Measurements from ENCODE around the gene RBM22.
A peak's percentile ranks its signal among the peaks of the same experiment; 100 is the strongest.

RBM22 gene

DNA sequence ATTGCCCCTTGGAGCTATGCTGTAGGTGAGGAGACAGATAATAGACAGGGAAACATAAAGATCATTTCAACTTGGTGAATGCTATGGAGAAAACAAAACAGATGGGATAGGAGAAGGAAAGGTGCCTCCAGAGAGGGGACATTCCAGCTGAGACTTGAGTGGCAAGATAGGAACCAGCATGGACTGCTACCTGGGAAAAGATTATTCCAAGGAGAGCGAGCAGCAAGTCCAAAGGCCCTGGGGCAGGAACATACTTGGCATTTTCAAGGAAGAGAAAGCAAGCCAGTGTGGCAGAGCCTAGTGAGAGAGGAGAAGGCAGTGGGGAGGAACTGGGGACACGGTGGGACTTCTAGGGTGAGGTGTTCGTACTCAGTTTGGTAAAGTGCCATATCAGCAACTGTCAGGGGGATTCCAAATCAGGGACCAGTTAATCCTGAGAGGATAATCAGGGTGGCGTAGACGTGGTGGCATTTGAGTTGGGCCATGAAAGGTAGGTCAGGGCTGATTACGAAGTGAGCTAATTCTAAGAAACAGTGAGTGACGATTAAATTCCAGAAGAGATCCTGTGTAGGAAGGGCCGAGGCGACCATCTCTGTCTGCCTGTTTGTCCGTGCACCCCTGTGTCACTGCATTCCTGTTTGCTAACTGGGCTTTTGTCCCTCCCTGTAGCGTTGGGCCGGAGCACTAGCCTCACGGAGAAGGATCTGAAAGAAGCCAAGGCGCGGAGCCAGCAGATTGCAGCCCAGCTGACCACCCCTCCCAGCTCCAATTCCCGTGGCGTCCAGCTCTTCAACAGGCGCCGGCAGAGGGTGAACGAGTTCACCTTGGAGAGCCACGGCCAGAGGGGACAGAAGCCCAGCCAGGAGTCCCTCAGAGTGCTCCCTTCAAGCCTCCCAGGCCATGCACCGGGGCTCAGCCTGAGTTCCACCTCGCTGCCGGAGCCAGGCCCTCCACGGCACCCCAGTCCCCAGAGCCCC is 53.3 kb downstream of the RBM22 start:
- H3K4me3 ChIP-seq (ENCODE audit: low read depth, low read length), result no peak overlapping the region
- ChIA-PET CTCF (interaction anchor here (1.1 to 18.8 kb wide), 4 partner anchors 10 to 85 kb away, joined by 3 to 366 read pairs (median 4); no protein-coding TSS in a partner anchor), POLR2A (no interaction called here)
- TF ChIP-seq, protein P1, sequence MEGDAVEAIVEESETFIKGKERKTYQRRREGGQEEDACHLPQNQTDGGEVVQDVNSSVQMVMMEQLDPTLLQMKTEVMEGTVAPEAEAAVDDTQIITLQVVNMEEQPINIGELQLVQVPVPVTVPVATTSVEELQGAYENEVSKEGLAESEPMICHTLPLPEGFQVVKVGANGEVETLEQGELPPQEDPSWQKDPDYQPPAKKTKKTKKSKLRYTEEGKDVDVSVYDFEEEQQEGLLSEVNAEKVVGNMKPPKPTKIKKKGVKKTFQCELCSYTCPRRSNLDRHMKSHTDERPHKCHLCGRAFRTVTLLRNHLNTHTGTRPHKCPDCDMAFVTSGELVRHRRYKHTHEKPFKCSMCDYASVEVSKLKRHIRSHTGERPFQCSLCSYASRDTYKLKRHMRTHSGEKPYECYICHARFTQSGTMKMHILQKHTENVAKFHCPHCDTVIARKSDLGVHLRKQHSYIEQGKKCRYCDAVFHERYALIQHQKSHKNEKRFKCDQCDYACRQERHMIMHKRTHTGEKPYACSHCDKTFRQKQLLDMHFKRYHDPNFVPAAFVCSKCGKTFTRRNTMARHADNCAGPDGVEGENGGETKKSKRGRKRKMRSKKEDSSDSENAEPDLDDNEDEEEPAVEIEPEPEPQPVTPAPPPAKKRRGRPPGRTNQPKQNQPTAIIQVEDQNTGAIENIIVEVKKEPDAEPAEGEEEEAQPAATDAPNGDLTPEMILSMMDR (IDR thresholded peaks at IDR 0.05; ENCODE audit: insufficient read depth, low read length, missing control alignments), result no peak
- DNase-seq (ENCODE audit: low read depth, low spot score), result no peak

DNA sequence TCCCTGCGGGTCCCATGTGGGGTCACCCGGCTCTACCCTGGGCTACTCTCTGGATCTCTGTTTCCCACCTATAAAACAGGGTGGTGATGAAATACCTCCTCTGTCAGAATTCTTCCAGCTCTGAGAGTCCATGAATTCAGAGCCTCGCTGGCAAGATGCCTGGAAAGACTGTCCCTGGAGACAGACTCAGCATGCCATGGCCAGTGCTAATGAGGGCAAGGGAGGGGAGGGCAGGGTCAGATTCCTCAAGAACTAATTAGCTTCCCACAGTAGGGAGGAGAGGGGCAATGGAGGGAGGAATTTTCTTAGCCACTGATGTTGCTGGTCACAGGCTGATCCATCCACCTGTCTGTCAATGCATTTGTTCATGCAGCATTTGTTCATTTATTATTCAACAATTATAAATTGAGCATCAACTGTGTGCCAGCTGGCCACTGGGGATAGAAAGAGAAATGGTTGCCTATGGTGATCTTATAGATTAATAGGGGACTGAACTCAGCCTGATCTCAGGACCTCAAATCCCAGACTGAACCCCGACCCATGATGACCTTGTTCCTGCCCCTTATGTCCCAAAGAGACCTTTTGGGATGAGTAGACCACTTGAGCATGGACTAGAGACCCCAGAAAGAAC is 55.7 kb downstream of the RBM22 start:
- peak; percentile 79 for DNase-seq (ENCODE audit: low read depth, low spot score)
- H3K4me3 ChIP-seq (ENCODE audit: low read depth, low read length), result no peak overlapping the region
- POLR2A ChIA-PET, result interaction anchor here (0.7 to 1.8 kb wide), 2 partner anchors 8 to 14 kb away, joined by 3 to 5 read pairs; no protein-coding TSS in a partner anchor
- TF ChIP-seq, protein P1 (IDR thresholded peaks at IDR 0.05; ENCODE audit: insufficient read depth, low read length, missing control alignments), result no peak
- CTCF ChIA-PET, result interaction anchor here (1.0 to 8.4 kb wide), 6 partner anchors 8 to 186 kb away, joined by 3 to 111 read pairs (median 8); partner anchors contain the start of gene MYOZ3

GRCh38 chr5:150644514-150644913 is 56.3 kb downstream of the RBM22 start:
- DNase-seq (ENCODE audit: low read depth, low spot score), result no peak
- POLR2A ChIA-PET, result interaction anchor here (0.7 to 1.8 kb wide), 2 partner anchors 9 to 15 kb away, joined by 3 to 5 read pairs; no protein-coding TSS in a partner anchor
- CTCF ChIA-PET, result interaction anchor here (1.0 to 8.4 kb wide), 6 partner anchors 9 to 186 kb away, joined by 3 to 111 read pairs (median 8); partner anchors contain the start of gene MYOZ3

GRCh38 chr5:150644058-150644457 is 56.8 kb downstream of the RBM22 start:
- ChIA-PET CTCF (interaction anchor here (1.0 to 8.4 kb wide), 5 partner anchors 9 to 185 kb away, joined by 3 to 111 read pairs (median 10); no protein-coding TSS in a partner anchor), POLR2A (interaction anchor here (1.8 kb wide), 1 partner anchor 9 kb away, joined by 5 read pairs; no protein-coding TSS in a partner anchor)

More at GRCh38 chr5:150644514-150644913, 56.3 kb downstream of the RBM22 start:
- no peak overlapping the region for H3K4me3 ChIP-seq (ENCODE audit: low read depth, low read length)
- TF ChIP-seq, protein P1 (IDR thresholded peaks at IDR 0.05; ENCODE audit: insufficient read depth, low read length, missing control alignments), result no peak

GRCh38 chr5:150642991-150643710 is 57.7 kb downstream of the RBM22 start:
- peak overlapping the region; percentile 76 for H3K4me3 ChIP-seq (ENCODE audit: low read depth, low read length)
- TF ChIP-seq, protein P1 (IDR thresholded peaks at IDR 0.05; ENCODE audit: insufficient read depth, low read length, missing control alignments), result no peak
- ChIA-PET POLR2A (interaction anchor here (0.6 to 1.0 kb wide), 3 partner anchors 10 to 197 kb away, joined by 4 to 5 read pairs (median 4); no protein-coding TSS in a partner anchor), CTCF (interaction anchor here (0.7 to 8.4 kb wide), 10 partner anchors 10 to 184 kb away, joined by 3 to 111 read pairs (median 6); no protein-coding TSS in a partner anchor)
- DNase-seq (ENCODE audit: low read depth, low spot score), result no peak

More at GRCh38 chr5:150644058-150644457, 56.8 kb downstream of the RBM22 start:
- H3K4me3 ChIP-seq (ENCODE audit: low read depth, low read length), result no peak overlapping the region
- TF ChIP-seq, protein P1 (IDR thresholded peaks at IDR 0.05; ENCODE audit: insufficient read depth, low read length, missing control alignments), result no peak
- no peak for DNase-seq (ENCODE audit: low read depth, low spot score)

All from AG04449 (cell line).